Right renal pelvis (tissue), 4 donors: Measurements from ENCODE around the gene SUZ12. TPM values are rescaled to one million over a fixed set of nuclear protein-coding genes. Genes with fewer than 3 reads are reported as not detected.
"Not testable (repeated sequence)": the region's sequence is repeated elsewhere in the genome, so short reads cannot be mapped to it uniquely, and the experiment has no call there.

Experiments used
- DNase-seq, 4 donors: peaks; one replicate each; pipeline ENCODE4 v3.0.0-alpha.2; 2013; ENCODE audit warnings: low read depth in 4 of 4, low spot score in 3 of 4, missing footprints in 1 of 4
- polyA plus RNA-seq, 4 donors: library from polyadenylated mRNA; unstranded; fragments of 120-200 nt; gene quantifications; one replicate each; pipeline ENCODE4 v1.2.1, GENCODE V29; 2013; ENCODE audit not compliant: insufficient read length in 4 of 4

Gene SUZ12
- polyA plus RNA-seq, 4 donors = 43.3 to 53.9 (median 51.8) TPM

GRCh38 chr17:32033223-32033622 is 96.4 kb downstream of the SUZ12 start:
- no peak for DNase-seq

GRCh38 chr17:32033812-32034211 is 97.0 kb downstream of the SUZ12 start:
- not testable (repeated sequence) for DNase-seq

- not testable (repeated sequence) for DNase-seq
Observed at GRCh38 chr17:32040246-32040645, 103.4 kb downstream of the SUZ12 start.

- not testable (repeated sequence) for DNase-seq
Observed at GRCh38 chr17:32041306-32041875, 104.6 kb downstream of the SUZ12 start.

GRCh38 chr17:32042266-32042665 is 105.5 kb downstream of the SUZ12 start:
- not testable (repeated sequence) for DNase-seq

- DNase-seq = not testable (repeated sequence)
Observed at GRCh38 chr17:32045611-32046010, 108.8 kb downstream of the SUZ12 start.

GRCh38 chr17:32047663-32048062 is 110.9 kb downstream of the SUZ12 start:
- DNase-seq = not testable (repeated sequence)

Other genes with a start within 250 kb of the SUZ12 start
- gene COPRS, start 77.8 kb upstream of the SUZ12 start, polyA plus RNA-seq = 10 to 100 TPM; 44.3 to 54.6 (median 46.6) TPM
- 10 to 100 TPM; 69.9 to 83.8 (median 71.6) TPM for gene UTP6, start 35.3 kb upstream of the SUZ12 start, polyA plus RNA-seq
- gene LRRC37B, start 70.4 kb downstream of the SUZ12 start, polyA plus RNA-seq = 10 to 100 TPM; 14.6 to 22.2 (median 19.1) TPM
- 10 to 100 TPM; 47.6 to 61.2 (median 57.3) TPM for gene RHOT1, start 205.5 kb downstream of the SUZ12 start, polyA plus RNA-seq